ENCODE data around the gene LRRC1. TPM values are rescaled to one million over a fixed set of nuclear protein-coding genes. Genes with fewer than 3 reads are reported as not detected.

The LRRC1 gene
- total and polyA plus RNA-seq, 2 donors (not counting 3 experiments of a cell fraction or from before 2014, with no cell fraction given) = 5.6 to 11.7 TPM

DNA sequence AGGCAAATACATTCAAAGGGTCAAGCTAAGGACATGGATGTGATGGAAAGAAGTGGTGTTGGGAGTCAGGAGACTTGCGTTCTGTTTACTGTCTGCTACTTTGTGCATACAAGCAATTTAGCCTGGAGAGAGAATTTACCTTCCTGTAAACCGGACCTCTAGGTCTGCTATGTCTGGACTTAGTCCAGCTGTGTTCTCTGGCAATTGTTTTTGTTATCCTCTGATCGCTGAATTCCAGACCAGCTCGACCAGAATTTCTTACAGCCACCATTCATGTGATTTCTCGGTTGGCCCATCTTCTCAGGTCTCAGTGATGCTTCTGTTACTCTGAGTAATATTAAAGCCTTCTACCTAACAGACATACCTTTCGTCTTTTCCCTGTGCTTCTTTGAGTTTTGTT is 75.2 kb downstream of the LRRC1 start:
- peaks cover 8% of the 10 kb centered on the region for H3K4me1 ChIP-seq (ENCODE audit: control insufficient read depth, extremely low read depth, insufficient read depth, low read length)
- intact Hi-C loops (cut with micrococcal nuclease) (loop anchor here (2.0 to 5.0 kb wide), 2 partner anchors 41 to 87 kb away; no protein-coding TSS in a partner anchor), dilution Hi-C loops (cut with MboI; ENCODE audit: extremely low pct_ligation_motif_present, low sequenced_read_pairs) (no loop called here)
- DNase-seq (ENCODE audit: low read depth, low spot score) (peak; percentile 93), FAIRE-seq (peak; percentile 92)
- no peak overlapping the region for H2AFZ ChIP-seq (ENCODE audit: low read depth, low read length)
- ChIA-PET CTCF (interaction anchor here (0.8 to 1.7 kb wide), 8 partner anchors 40 to 151 kb away, joined by 3 to 5 read pairs (median 3); no protein-coding TSS in a partner anchor), POLR2A (no interaction called here)
- TF ChIP-seq JUN (IDR thresholded peaks at IDR 0.05; ENCODE audit: borderline replicate concordance, insufficient read depth, insufficient read length, low read depth) (no peak), GATA2 (IDR thresholded peaks at IDR 0.05; ENCODE audit: insufficient read depth, insufficient read length, low read depth, low read length) (no peak), POLR2A (IDR thresholded peaks at IDR 0.05; ENCODE audit: low read depth, low read length) (no peak), POLR2AphosphoS5 (IDR thresholded peaks at IDR 0.05; ENCODE audit: insufficient read depth, low read depth, low read length) (no peak), MYC (IDR thresholded peaks at IDR 0.05; ENCODE audit: low read depth, low read length) (no peak), FOS (IDR thresholded peaks at IDR 0.05; ENCODE audit: borderline replicate concordance, insufficient read depth, low read length) (no peak), EZH2 (IDR thresholded peaks at IDR 0.05; ENCODE audit: borderline replicate concordance, low read depth, low read length, severe bottlenecking) (no peak)
- TF ChIP-seq, protein P1, sequence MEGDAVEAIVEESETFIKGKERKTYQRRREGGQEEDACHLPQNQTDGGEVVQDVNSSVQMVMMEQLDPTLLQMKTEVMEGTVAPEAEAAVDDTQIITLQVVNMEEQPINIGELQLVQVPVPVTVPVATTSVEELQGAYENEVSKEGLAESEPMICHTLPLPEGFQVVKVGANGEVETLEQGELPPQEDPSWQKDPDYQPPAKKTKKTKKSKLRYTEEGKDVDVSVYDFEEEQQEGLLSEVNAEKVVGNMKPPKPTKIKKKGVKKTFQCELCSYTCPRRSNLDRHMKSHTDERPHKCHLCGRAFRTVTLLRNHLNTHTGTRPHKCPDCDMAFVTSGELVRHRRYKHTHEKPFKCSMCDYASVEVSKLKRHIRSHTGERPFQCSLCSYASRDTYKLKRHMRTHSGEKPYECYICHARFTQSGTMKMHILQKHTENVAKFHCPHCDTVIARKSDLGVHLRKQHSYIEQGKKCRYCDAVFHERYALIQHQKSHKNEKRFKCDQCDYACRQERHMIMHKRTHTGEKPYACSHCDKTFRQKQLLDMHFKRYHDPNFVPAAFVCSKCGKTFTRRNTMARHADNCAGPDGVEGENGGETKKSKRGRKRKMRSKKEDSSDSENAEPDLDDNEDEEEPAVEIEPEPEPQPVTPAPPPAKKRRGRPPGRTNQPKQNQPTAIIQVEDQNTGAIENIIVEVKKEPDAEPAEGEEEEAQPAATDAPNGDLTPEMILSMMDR (IDR thresholded peaks at IDR 0.05; ENCODE audit: extremely low read depth in 1 of 2, insufficient read depth in 1 of 2, low read depth in 1 of 2, low read length in 2 of 2) = no peak
- TF ChIP-seq, protein P2, sequence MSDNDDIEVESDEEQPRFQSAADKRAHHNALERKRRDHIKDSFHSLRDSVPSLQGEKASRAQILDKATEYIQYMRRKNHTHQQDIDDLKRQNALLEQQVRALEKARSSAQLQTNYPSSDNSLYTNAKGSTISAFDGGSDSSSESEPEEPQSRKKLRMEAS (IDR thresholded peaks at IDR 0.05; ENCODE audit: insufficient read depth, insufficient read length) = no peak
- H3K79me2 ChIP-seq (ENCODE audit: control insufficient read depth, insufficient read depth, low read length) = no peaks in the 10 kb centered on the region
- no peaks in the 10 kb centered on the region for H3K36me3 ChIP-seq (ENCODE audit: control insufficient read depth in 2 of 2, extremely low read depth in 1 of 2, insufficient read depth in 2 of 2, low read length in 2 of 2)
- no peak overlapping the region for H3K27ac ChIP-seq (ENCODE audit: insufficient read depth, low read depth, low read length)
- H3K4me3 ChIP-seq (replicated peaks in 1 of 3; ENCODE audit: insufficient read depth in 1 of 3, low read depth in 1 of 3, low read length in 3 of 3) = no peak overlapping the region
- no TSS peak for BruUV-seq (replicated peaks)
- H3K9me1 ChIP-seq (replicated peaks; ENCODE audit: control insufficient read depth, extremely low read depth, insufficient read depth, low read length) = no peaks in the 10 kb centered on the region
- H3K9ac ChIP-seq (replicated peaks; ENCODE audit: extremely low read depth, insufficient read depth, low read length) = no peak overlapping the region
- no peaks in the 10 kb centered on the region for H3K9me3 ChIP-seq (replicated peaks; ENCODE audit: control insufficient read depth, insufficient read depth, low read length)
- H3K27me3 ChIP-seq (ENCODE audit: control insufficient read depth in 2 of 2, insufficient read depth in 2 of 2, low read length in 2 of 2) = no peaks in the 10 kb centered on the region
- H3K4me2 ChIP-seq (ENCODE audit: insufficient read depth, low read length) = peak overlapping the region; percentile 33
- H4K20me1 ChIP-seq (replicated peaks; ENCODE audit: control insufficient read depth, extremely low read depth, insufficient read depth, low read length) = no peaks in the 10 kb centered on the region
